Measurements from ENCODE around the gene TCF20. TPM values are rescaled to one million over a fixed set of nuclear protein-coding genes. Genes with fewer than 3 reads are reported as not detected.
A peak's percentile ranks its signal among the peaks of the same experiment; 100 is the strongest.

Gene TCF20
- total and polyA plus RNA-seq, 9 donors: 12.4 to 42.0 (median 34.0) TPM

DNA sequence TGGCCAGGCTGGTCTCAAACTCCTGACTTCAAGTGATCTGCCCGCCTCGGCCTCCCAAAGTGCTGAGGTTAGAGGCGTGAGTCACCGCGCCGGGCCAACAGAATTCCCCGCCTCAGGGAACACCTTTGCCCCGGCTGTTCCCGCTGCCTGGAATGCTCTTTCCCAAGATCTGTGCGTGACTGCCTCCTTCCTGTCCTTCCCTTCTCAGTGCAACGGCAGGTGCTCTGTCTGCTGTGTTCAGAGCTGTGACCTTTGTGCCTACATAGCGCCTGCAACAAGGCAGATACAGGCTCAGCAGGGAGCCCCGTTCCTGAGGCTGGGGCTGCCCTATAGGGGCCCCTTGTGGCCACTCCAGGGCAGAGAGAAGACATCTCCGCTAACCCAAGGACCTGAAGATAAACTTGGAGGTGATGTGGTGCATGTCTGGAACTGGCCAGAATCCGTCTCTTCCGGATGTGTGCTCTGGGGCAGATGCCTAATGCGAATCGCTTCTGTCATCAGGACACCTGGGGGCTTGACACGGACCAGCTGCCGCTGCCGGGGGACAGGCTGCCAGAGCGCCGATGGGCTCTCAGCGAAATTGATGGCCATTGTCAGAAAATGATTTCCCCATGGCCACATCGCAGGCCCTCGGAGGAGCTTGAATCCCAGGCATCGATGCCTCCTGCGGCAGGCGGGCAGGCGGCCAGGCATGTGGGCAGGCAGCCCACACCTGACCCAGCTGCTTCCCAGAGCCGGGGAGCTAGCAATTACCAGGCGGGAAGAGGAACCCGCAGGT, 43.5 kb upstream of the TCF20 start:
- no peaks in the 10 kb centered on the region for H3K36me3 ChIP-seq
- intact Hi-C loops (cut with DNase I): no loop called here
- no peaks in the 10 kb centered on the region for H3K27me3 ChIP-seq
- H3K27ac ChIP-seq: no peak overlapping the region
- WGBS, 3 donors: 30 to 38% (median 35%) methylated on average over 32 to 33 of the region's 33 CpGs
- H3K9me3 ChIP-seq: no peaks in the 10 kb centered on the region
- no peaks in the 10 kb centered on the region for H3K4me1 ChIP-seq (ENCODE audit: insufficient read depth)
- H3K4me3 ChIP-seq: no peak overlapping the region
- DNase-seq: peak in 2 of 5 donors; percentile 41 to 48
- TF ChIP-seq, protein P1, sequence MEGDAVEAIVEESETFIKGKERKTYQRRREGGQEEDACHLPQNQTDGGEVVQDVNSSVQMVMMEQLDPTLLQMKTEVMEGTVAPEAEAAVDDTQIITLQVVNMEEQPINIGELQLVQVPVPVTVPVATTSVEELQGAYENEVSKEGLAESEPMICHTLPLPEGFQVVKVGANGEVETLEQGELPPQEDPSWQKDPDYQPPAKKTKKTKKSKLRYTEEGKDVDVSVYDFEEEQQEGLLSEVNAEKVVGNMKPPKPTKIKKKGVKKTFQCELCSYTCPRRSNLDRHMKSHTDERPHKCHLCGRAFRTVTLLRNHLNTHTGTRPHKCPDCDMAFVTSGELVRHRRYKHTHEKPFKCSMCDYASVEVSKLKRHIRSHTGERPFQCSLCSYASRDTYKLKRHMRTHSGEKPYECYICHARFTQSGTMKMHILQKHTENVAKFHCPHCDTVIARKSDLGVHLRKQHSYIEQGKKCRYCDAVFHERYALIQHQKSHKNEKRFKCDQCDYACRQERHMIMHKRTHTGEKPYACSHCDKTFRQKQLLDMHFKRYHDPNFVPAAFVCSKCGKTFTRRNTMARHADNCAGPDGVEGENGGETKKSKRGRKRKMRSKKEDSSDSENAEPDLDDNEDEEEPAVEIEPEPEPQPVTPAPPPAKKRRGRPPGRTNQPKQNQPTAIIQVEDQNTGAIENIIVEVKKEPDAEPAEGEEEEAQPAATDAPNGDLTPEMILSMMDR (IDR thresholded peaks at IDR 0.05): peak in 1 of 3 donors; percentile 15
- TF ChIP-seq POLR2A (IDR thresholded peaks at IDR 0.05) (no peak), EP300 (IDR thresholded peaks at IDR 0.05) (no peak)

DNA sequence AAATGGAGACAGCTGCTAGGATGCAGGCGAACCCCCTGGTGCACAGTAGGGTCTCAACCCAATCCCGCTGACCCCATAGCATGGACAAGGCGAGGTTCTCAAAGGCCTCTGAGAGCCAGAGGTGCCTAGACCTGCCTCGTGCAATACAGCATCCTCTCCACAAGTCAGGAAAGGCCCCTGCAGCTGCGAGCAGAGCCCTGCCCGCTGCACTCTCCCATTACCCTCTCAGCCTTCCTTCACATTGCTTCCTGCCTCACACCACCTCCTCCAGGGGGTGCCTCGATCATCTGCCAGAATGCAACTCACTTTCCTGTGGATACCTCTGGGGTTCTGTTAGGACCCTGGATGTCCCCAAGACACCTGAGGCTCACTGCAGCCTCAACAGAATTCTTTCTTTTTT, 42.8 kb upstream of the TCF20 start:
- no peaks in the 10 kb centered on the region for H3K9me3 ChIP-seq
- no peaks in the 10 kb centered on the region for H3K4me1 ChIP-seq (ENCODE audit: insufficient read depth)
- H3K36me3 ChIP-seq: no peaks in the 10 kb centered on the region
- H3K27me3 ChIP-seq: no peaks in the 10 kb centered on the region
- intact Hi-C loops (cut with DNase I): no loop called here
- WGBS, 3 donors: 91 to 92% (median 91%) methylated on average over 7 of the region's 7 CpGs
- no peak overlapping the region for H3K27ac ChIP-seq
- no peak for DNase-seq
- H3K4me3 ChIP-seq: no peak overlapping the region
- TF ChIP-seq, protein P1 (IDR thresholded peaks at IDR 0.05): no peak
- no peak for TF ChIP-seq EP300 (IDR thresholded peaks at IDR 0.05)
- no peak for TF ChIP-seq POLR2A (IDR thresholded peaks at IDR 0.05)

DNA sequence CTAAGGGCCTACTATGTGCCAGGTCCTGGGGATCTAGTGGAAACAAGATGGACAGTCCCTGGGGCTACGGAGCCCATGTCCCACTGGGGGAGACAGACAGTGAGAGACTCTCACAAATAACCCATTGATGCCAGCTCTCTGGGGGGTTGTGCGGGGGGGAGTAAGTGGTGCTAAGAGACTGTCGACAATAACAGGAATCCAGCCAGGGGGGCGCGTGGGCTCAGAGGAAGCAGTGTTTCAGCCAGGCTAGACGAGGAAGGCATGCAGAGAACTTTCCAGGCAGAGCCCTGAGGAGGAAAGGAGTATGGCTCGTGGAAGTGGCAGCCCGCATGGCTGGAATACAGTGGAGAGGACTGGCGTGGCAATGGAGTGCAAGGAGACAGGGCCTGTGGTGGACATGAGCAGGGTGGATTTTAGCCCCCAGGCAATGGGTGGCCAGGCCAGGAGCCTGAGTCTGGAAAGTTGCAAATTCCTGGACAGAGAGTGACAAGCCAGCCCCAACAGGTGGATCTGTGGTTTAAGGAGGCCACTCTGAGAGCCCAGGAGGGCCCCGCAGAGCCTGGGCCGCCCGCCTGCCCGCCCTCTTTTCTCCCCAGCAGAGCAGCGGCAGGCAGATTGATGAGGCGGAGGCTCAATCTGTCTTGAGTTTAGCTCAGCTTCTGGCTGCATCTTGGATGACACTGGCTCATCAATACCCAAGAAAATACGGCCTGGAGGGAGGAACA, 40.0 kb upstream of the TCF20 start:
- no peak for DNase-seq
- Histone ChIP-seq H3K9me3 (no peaks in the 10 kb centered on the region), H3K27ac (no peak overlapping the region), H3K4me3 (no peak overlapping the region), H3K27me3 (no peaks in the 10 kb centered on the region), H3K36me3 (no peaks in the 10 kb centered on the region), H3K4me1 (ENCODE audit: insufficient read depth) (no peaks in the 10 kb centered on the region)
- intact Hi-C loops (cut with DNase I): no loop called here
- no peak for TF ChIP-seq POLR2A (IDR thresholded peaks at IDR 0.05)
- TF ChIP-seq EP300 (IDR thresholded peaks at IDR 0.05): no peak
- WGBS, 3 donors: 85 to 89% (median 88%) methylated on average over 16 of the region's 16 CpGs

DNA sequence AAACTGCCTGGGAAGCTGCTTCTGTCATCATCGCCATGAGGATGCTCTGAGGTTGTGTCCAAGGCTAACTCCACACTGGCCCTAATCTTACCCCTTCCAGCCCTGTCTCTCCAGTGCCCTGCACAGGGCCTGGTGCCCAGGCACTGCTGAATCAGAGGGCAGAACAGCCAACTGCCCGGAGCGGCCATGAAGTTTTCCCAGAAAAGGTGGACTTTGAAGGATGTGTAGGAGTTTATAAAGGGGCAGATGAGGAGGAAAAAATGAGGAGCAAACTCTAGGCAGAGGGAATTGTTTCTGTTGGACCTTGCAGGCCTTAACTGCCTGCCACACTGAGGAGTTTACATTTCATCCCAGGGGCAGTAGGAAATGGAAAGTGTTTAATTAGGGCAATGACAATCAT, 39.4 kb upstream of the TCF20 start:
- no peak for DNase-seq
- H3K36me3 ChIP-seq: no peaks in the 10 kb centered on the region
- H3K27me3 ChIP-seq: no peaks in the 10 kb centered on the region
- H3K27ac ChIP-seq: no peak overlapping the region
- intact Hi-C loops (cut with DNase I): no loop called here
- no peak overlapping the region for H3K4me3 ChIP-seq
- H3K9me3 ChIP-seq: no peaks in the 10 kb centered on the region
- no peak for TF ChIP-seq POLR2A (IDR thresholded peaks at IDR 0.05)
- TF ChIP-seq EP300 (IDR thresholded peaks at IDR 0.05): no peak
- TF ChIP-seq, protein P1 (IDR thresholded peaks at IDR 0.05): no peak
- H3K4me1 ChIP-seq (ENCODE audit: insufficient read depth): no peaks in the 10 kb centered on the region
- 84 to 92% (median 85%) methylated on average over 3 of the region's 3 CpGs for WGBS, 3 donors
